ENCODE results near the gene RPP40. TPM values are rescaled to one million over a fixed set of nuclear protein-coding genes. Genes with fewer than 3 reads are reported as not detected.
"Not testable (repeated sequence)": the region's sequence is repeated elsewhere in the genome, so short reads cannot be mapped to it uniquely, and the experiment has no call there.

Gene RPP40, protein sequence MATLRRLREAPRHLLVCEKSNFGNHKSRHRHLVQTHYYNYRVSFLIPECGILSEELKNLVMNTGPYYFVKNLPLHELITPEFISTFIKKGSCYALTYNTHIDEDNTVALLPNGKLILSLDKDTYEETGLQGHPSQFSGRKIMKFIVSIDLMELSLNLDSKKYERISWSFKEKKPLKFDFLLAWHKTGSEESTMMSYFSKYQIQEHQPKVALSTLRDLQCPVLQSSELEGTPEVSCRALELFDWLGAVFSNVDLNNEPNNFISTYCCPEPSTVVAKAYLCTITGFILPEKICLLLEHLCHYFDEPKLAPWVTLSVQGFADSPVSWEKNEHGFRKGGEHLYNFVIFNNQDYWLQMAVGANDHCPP
- total RNA-seq (2014; rRNA removed; shearing (Covaris generic)), result 33.8 and 51.3 TPM in 2 replicates
- polyA plus RNA-seq (2015; cell fraction: cytosol; rRNA removed), result 28.7 and 31.4 TPM in 2 replicates
- 23.4 and 23.9 TPM in 2 replicates for polyA plus RNA-seq (2015; cell fraction: nucleus; rRNA removed)

DNA sequence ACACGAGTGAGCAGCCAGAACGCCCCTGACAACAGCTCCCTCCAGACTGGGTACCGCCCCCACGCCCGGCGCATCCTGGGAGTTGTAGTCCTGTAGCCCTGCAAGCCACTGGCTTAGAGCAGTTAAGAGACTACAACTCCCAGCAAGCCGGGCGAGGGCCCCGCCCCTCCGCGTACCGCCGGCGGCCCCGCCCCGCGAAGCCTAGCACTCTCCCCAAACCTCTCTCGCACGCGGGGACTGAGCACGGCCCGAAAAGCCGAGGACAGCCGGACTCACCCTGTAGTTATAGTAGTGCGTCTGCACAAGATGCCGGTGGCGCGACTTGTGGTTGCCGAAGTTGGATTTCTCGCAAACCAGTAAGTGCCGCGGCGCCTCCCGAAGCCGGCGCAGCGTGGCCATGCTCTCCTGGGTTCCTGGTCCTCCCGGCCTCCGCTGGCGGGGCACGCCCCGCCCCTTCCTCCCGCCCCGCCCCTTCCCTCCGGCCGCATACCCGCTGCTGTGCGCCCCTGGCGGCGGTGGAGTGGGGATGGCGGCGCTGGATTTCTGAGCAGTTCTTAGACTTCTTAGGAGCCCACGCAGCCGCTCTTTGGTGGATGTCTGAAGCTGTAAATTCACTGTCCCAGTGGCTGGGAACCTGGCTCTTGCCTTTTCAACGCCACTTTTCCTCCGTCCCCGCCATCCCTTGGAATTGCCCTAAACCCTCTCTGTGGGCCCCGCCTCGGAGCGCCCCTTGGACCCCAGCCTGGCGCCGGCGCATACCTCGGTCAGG lies at the start of gene RPP40:
Gene RPP40 (minus strand): TSS at position 434 of the 769 bp plus-strand sequence. CDS start 35 bp downstream, at position 399.
- peak; percentile 96 for DNase-seq (ENCODE audit: low read depth)

- peak; percentile 51 for DNase-seq (ENCODE audit: low read depth)
Observed at GRCh38 chr6:5053038-5053437, 49.2 kb upstream of the RPP40 start.

DNA sequence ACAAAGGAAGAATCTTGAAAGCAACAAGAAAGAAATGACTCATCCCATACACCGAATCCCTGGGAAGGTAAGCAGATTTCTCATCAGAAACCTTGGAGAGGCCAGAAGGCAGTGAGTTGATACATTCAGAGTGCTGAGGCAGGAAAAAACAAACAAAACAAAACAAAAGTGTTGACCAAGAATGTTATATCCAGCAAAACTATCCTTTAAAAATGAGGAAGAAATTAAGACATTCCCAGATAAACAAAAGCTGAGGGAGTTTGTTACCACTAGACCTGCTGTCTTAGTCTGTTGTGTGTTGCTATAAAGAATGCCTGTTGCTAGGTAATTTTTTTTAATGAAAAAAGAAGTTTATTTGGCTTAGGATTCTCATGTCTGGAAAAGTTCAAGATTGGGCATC lies 47.6 kb upstream of the RPP40 start:
- no peak for DNase-seq (ENCODE audit: low read depth)

DNA sequence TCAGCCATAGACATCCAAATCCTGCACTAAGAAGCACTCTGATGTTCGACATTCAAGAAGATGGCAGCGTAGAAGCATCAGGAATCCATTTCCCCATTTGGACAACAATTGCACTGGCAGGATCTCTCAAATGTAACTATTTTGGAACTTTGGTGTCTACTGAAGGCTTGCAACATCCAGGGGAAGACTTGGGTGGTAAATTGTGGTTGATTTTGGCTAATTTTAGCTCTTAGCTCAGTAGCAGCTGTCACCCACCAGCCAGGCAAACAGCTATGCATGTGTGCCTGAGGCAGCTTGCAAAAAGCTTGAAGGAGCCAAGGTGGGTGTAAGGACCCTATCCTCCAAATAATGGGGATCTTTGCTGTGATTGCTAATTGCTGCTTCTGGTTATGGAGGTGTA lies 46.2 kb upstream of the RPP40 start:
- no peak for DNase-seq (ENCODE audit: low read depth)

- DNase-seq (ENCODE audit: low read depth), result no peak
Observed at GRCh38 chr6:5046430-5046829, 42.6 kb upstream of the RPP40 start.

- DNase-seq (ENCODE audit: low read depth), result no peak
Observed at GRCh38 chr6:5045416-5045815, 41.6 kb upstream of the RPP40 start.

- peak; percentile 83 for DNase-seq (ENCODE audit: low read depth)
Observed at GRCh38 chr6:5044866-5045265, 41.0 kb upstream of the RPP40 start.

DNA sequence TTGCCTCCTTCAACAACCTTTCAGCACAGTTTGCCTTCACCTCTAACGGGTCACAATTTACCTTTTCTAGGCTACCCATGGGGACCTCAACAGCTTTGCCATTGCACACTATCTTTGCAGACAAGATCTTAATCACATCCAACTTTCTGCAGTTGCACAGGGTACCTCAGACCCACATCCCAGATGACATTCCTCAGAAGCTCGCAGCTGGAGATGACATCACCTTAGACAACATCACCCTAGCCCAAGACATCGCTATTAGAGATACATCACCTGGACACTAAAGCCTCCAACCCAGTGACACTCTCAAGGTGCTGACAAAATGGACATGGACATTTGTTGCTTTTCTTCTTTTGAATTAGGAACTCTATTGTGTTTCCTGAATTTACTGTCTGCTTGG lies 38.6 kb upstream of the RPP40 start:
- no peak for DNase-seq (ENCODE audit: low read depth)

GRCh38 chr6:5041955-5042354 lies 38.1 kb upstream of the RPP40 start:
- no peak for DNase-seq (ENCODE audit: low read depth)

DNA sequence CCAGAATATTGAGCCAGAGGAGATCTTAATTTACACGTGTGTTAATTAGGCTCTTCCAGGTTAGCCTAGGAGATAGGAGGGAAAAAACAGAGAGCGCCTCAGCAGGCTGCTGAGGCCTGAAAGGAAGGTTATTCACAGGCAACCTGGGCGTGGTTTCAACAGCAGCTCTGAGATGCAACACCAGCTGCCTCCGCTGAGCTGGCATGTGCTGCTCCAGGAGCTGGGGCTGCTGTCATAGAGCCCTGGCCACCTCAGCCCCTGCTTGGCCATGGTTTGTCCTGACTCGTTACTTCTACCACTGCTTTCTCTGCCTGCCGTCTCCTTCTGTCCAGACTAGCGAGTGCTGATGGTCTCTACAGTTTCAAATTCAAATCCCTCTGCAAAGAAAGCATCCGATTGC lies 32.4 kb upstream of the RPP40 start:
- peak; percentile 73 for DNase-seq (ENCODE audit: low read depth)

- DNase-seq (ENCODE audit: low read depth), result no peak
Observed at GRCh38 chr6:5034736-5035135, 30.9 kb upstream of the RPP40 start.

DNA sequence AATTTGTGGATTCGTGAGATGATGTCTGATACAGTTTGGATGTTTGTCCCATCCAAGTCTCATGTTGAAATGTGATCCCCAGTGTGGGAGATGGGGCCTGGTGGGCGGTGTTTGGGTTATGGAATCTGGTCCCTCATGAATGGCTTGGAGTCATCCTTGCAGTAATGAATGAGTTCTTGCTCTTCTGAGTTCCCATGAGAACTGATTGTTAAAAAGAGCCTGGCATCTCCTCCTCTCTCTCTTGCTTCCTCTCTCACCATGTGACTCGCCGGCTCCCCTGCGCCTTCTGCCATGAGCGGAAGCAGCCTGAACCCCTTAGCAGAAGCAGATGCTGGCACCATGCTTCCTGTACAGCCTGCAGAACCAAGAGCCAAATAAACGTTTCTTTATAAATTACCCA lies 30.5 kb upstream of the RPP40 start:
- no peak for DNase-seq (ENCODE audit: low read depth)

DNA sequence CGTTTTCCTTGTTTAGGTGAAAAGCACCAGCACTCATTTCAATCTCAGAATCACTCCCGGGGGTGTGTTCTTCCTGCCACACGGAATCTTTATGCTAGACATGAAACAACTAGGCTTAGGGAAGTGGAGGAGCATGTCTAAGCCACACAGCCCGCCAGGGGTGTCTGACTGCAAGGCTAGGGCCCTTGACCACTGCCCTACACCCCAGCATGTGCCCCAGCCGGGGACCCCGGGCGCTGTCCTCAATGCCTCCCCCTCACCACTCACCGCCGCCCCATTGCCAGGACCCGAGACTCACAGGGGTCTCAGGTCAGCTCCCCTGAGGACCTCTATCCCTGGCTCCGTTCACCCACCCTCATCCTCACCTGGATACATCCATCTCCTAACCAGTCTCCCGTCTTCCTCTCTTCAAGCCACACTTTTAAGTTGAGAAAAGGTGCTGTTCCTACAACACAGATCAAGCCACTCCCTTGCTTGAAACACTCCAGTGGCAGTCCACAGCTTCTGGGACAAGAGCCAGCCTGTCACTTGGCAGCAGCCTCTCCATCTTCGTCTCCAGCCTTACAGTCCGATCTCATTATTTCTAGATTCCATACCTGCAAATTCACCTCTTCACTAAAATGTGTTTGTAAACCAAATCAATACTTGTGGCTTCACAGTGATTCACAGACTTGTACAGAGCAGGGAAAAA lies 29.5 kb upstream of the RPP40 start:
- DNase-seq (ENCODE audit: low read depth), result not testable (repeated sequence)

DNA sequence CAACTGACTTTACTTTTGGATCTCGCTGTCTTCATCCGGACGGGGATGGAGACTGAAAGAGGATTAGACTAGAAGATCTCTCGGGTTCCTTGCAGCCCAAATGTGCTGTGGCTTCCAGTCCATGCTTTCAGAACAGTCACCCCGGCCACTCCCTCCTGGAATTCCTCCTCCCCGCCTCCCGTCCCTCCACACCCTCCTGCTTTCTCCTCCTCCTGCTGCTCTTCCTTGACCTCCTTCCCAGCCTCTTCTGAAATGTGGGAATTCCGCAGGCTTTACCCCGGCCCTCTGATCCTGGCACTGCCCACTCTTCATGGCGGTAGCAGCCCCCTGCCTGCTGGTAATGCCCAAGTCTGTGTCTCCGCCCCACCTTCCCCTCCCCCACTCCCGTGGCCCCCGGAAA lies 28.9 kb upstream of the RPP40 start:
- not testable (repeated sequence) for DNase-seq (ENCODE audit: low read depth)

DNA sequence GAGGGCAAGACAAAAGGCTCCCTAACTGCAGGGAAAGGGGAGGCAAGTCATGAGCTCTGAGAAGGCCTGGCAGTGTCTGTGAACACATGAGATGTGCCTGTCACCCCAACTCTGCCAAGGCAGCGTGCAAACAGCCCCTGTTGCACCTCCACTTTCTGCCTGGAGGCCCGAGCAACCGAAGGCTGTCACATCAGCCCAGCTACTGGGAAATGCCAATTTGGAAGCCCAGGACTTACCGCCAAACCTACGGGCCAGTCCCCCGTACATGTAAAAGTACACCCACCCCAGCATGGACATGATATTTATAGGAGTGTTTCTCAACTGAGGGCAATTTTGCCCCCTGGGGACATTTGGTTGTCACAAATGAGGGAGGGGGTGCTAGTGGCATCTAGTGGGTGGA lies 27.3 kb upstream of the RPP40 start:
- no peak for DNase-seq (ENCODE audit: low read depth)

- DNase-seq (ENCODE audit: low read depth), result peak; percentile 66
Observed at GRCh38 chr6:5030596-5031136, 26.8 kb upstream of the RPP40 start.

DNA sequence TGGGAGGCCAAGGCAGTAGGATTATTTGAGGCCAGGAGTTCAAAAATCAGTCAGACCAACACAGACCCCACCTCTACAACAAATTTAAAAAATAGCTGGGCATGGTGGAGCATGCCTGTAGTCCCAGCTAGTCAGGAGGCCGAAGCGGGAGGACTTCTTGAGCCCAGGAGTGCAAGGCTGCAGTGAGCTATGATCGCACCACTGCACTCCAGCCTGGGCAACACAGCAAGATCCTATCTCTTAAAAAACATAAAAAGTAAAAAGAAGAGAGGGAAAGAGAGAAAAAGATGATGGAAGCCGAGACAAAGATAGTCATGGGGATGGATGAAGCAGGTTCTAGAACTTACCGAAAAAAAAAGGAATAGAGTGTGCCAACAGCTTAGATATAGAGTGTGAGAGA lies 25.8 kb upstream of the RPP40 start:
- DNase-seq (ENCODE audit: low read depth), result no peak

GRCh38 chr6:5028921-5029320 lies 25.1 kb upstream of the RPP40 start:
- no peak for DNase-seq (ENCODE audit: low read depth)

DNA sequence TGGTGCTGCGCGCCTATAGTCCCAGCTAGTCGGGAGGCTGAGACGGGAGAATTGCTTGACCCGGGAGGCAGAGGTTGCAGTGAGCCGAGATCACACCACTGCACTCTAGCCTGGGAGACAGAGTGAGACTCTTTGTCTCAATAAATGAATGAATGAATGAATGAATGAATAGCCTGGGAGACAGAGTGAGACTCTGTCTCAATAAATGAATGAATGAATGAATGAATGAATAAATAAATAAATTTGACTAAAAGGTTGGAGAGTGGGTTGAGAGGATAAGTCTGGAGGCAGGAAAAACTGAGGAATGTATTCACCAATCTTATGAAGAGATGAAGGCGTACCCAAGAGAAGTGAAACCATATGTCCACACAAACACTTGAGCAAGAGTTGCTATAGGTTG lies 24.5 kb upstream of the RPP40 start:
- DNase-seq (ENCODE audit: low read depth), result no peak

GRCh38 chr6:5025911-5026819 lies 22.3 kb upstream of the RPP40 start:
- DNase-seq (ENCODE audit: low read depth), result no peak

- DNase-seq (ENCODE audit: low read depth), result no peak
Observed at GRCh38 chr6:5023923-5024322, 20.1 kb upstream of the RPP40 start.
